Fibroblast of lung (primary cell): Measurements from ENCODE around the gene HNF4A.

ENCODE experiments used
- EZH2 ChIP-seq: IDR thresholded peaks from 2 replicates; pipeline ENCODE4 v1.5.1; 2012; ENCODE audit warnings: low read length, control low read depth, mild to moderate bottlenecking; ENCODE audit errors: missing control alignments
- TF ChIP-seq, protein P1 (sequence below), 2 donors: IDR thresholded peaks in 1 of 2; conservative IDR thresholded peaks in 1 of 2; 1 replicate in 1 of 2; 2 replicates in 1 of 2; pipeline ENCODE4 v1.5.1; 2011 to 2012; ENCODE audit warnings: low read length in 2 of 2, control low read depth in 1 of 2, inconsistent platforms in 1 of 2, low read depth in 1 of 2, mild to moderate bottlenecking in 1 of 2

GRCh38 chr20:44404204-44405181, 49.0 kb downstream of the HNF4A start:
- TF ChIP-seq EZH2: no peak
- TF ChIP-seq, protein P1, sequence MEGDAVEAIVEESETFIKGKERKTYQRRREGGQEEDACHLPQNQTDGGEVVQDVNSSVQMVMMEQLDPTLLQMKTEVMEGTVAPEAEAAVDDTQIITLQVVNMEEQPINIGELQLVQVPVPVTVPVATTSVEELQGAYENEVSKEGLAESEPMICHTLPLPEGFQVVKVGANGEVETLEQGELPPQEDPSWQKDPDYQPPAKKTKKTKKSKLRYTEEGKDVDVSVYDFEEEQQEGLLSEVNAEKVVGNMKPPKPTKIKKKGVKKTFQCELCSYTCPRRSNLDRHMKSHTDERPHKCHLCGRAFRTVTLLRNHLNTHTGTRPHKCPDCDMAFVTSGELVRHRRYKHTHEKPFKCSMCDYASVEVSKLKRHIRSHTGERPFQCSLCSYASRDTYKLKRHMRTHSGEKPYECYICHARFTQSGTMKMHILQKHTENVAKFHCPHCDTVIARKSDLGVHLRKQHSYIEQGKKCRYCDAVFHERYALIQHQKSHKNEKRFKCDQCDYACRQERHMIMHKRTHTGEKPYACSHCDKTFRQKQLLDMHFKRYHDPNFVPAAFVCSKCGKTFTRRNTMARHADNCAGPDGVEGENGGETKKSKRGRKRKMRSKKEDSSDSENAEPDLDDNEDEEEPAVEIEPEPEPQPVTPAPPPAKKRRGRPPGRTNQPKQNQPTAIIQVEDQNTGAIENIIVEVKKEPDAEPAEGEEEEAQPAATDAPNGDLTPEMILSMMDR (conservative IDR thresholded peaks at IDR 0.05 in 1 of 2, IDR thresholded peaks at IDR 0.05 in 1 of 2; ENCODE audit: low read depth in 1 of 2, low read length in 2 of 2): no peak
